Heart left ventricle (tissue), 16 donors: Measurements from ENCODE around the gene RERG. TPM values are rescaled to one million over a fixed set of nuclear protein-coding genes. Genes with fewer than 3 reads are reported as not detected.

Source experiments
- ATAC-seq, 4 donors: fragments of 200-7000 bp; cut with Tn5 transposase; one replicate each; pipeline ENCODE4 v1.9.1; 2020 to 2022; ENCODE audit warnings: moderate library complexity in 4 of 4, mild to moderate bottlenecking in 3 of 4, moderate number of reproducible peaks in 1 of 4
- DNase-seq, 5 donors: peaks; one replicate each; pipeline ENCODE4 v3.0.0-alpha.2; 2020
- H3K27ac ChIP-seq, 12 donors: fragments of 200-600 bp; sonication (generic) in 4 of 12; one replicate each; pipeline versions ENCODE4 v1.5.0 to v1.8.0; 2016 to 2022; ENCODE audit warnings: mild to moderate bottlenecking in 2 of 12
- H3K27me3 ChIP-seq, 9 donors: fragments of 200-600 bp; sonication (generic) in 2 of 9; one replicate each; pipeline versions ENCODE4 v1.5.1 to v1.8.0; 2016 to 2022; ENCODE audit warnings: mild to moderate bottlenecking in 3 of 9
- H3K36me3 ChIP-seq, 9 donors: fragments of 200-600 bp; sonication (generic) in 2 of 9; one replicate each; pipeline versions ENCODE4 v1.5.0 to v1.8.0; 2018 to 2022; ENCODE audit warnings: mild to moderate bottlenecking in 2 of 9
- H3K4me1 ChIP-seq, 12 donors: fragments of 200-600 bp; sonication (generic) in 4 of 12; one replicate each; pipeline versions ENCODE4 v1.5.0 to v1.8.0; 2016 to 2022; ENCODE audit warnings: mild to moderate bottlenecking in 3 of 12
- H3K4me3 ChIP-seq, 12 donors: fragments of 200-600 bp; sonication (generic) in 4 of 12; one replicate each; pipeline versions ENCODE4 v1.5.0 to v1.8.0; 2017 to 2022; ENCODE audit warnings: mild to moderate bottlenecking in 9 of 12, moderate library complexity in 4 of 12
- H3K9me3 ChIP-seq, 12 donors: fragments of 200-600 bp; sonication (generic) in 4 of 12; one replicate each; pipeline versions ENCODE4 v1.5.0 to v1.8.0; 2016 to 2022; ENCODE audit warnings: mild to moderate bottlenecking in 1 of 12
- CTCF ChIP-seq, 12 donors: fragments of 200-600 bp; sonication (generic) in 4 of 12; IDR thresholded peaks; one replicate each; pipeline versions ENCODE4 v1.5.0 to v1.8.0; 2018 to 2022; ENCODE audit warnings: antibody characterized with exemption in 12 of 12, mild to moderate bottlenecking in 5 of 12
- POLR2A ChIP-seq, 2 donors: fragments of 450-650 bp; IDR thresholded peaks; one replicate each; pipeline ENCODE4 v1.6.1; 2017; ENCODE audit warnings: antibody characterized with exemption in 2 of 2, mild to moderate bottlenecking in 2 of 2, moderate library complexity in 2 of 2
- WGBS, 4 donors: extraction: QIAGEN DNeasy Blood & Tissue Kit in 2 of 4; methylation state at CpG; one replicate each; pipeline versions ENCODE4 v1.1.5 to v1.1.7; 2013 to 2018; 5-methylcytosine and 5-hydroxymethylcytosine counted together
- intact Hi-C, 10 donors: fragments of 100-400 bp; cut with DNase I; formaldehyde crosslinking; loops; one replicate each; pipeline versions ENCODE4 v1.11.1 to v1.14.2; 2022
- polyA plus RNA-seq, 2 donors: library from polyadenylated mRNA; stranded (reverse); fragments of 200-250 nt; gene quantifications; one replicate each; pipeline ENCODE4 v1.2.3, GENCODE V29; 2013
- total RNA-seq, 9 donors: library from RNA; depleted of rRNA in 2 of 9; stranded (reverse); fragments of >200 nt in 2 of 9; fragmentation: NEBNext Ultra II Directional in 3 of 9; extraction: Animal tissue kit (Norgen Biotek cat#: 25700) in 3 of 9; gene quantifications; one replicate each; pipeline versions ENCODE4 v1.1.0 to v1.2.4, GENCODE V29; 2016 to 2023
- donor health status: ischemic (EF 13 %, LVEDD 7.1; RV severe dilation, severe dysfunction).
- donor health status: healthy with polysubstance abuse.
- donor health status: DM: no; HTN: yes; CAD: no.
- donor health status: DM: no; HTN: no; CAD: no.
- donor health status: ischemic (EF 25% LVEDD 6.9; RV normal size, moderate dysfunction).
- donor health status: ischemic (EF 25% LVEDD 5.7; RV mildly dilated, moderate dysfunction).
- donor health status: healthy.
- donor health status: DM: yes; HTN: yes; CAD: no.
- donor health status: ischemic (EF 35%, LVEDD 5.7; RV mildly dilated, moderate dysfunction).
- donor health status: nonischemic (EF 11% LVEDD 7.7; RV severe dilation, severe dysfunction).
- donor health status: DM: yes; HTN: yes; CAD: no.
- donor health status: PGD.
- donor health status: ischemic (EF 29% LVEDD 5.4; RV normal size, mild dysfunction).
- donor health status: nonischemic (EF 23%, LVEDD 6.1; RV moderate dilation, normal function).

The RERG gene
- total and polyA plus RNA-seq, 11 donors = 2.9 to 17.7 (median 4.2) TPM

- peaks cover 0 to 39% (median 0%) of the 10 kb centered on the region in 12 donors for H3K4me1 ChIP-seq
- peak overlapping the region in 11 of 12 donors; percentile 5 to 80 (median 60) for H3K27ac ChIP-seq
- WGBS, 4 donors = 52 to 64% (median 56%) methylated on average over 4 of the region's 4 CpGs
- intact Hi-C loops = loop anchor here in 1 of 10 donors (5.0 kb wide), 1 partner anchor 40 kb away; no protein-coding TSS in a partner anchor
- H3K27me3 ChIP-seq = no peaks in the 10 kb centered on the region
- H3K9me3 ChIP-seq = peaks cover 0 to 5% (median 0%) of the 10 kb centered on the region in 12 donors
- no peaks in the 10 kb centered on the region for H3K36me3 ChIP-seq
- DNase-seq (no peak), ATAC-seq (peak in 3 of 4 donors; percentile 13 to 70 (median 47))
- TF ChIP-seq CTCF (IDR thresholded peaks at IDR 0.05) (no peak), POLR2A (IDR thresholded peaks at IDR 0.05) (no peak)
- no peak overlapping the region for H3K4me3 ChIP-seq
Measured at GRCh38 chr12:15206831-15207389, 14.3 kb downstream of the RERG start.

GRCh38 chr12:15206338-15206737, 14.9 kb downstream of the RERG start:
- intact Hi-C loops = loop anchor here in 1 of 10 donors (5.0 kb wide), 1 partner anchor 39 kb away; no protein-coding TSS in a partner anchor
- Histone ChIP-seq H3K4me1 (peaks cover 0 to 42% (median 0%) of the 10 kb centered on the region in 12 donors), H3K9me3 (peaks cover 0 to 5% (median 0%) of the 10 kb centered on the region in 12 donors), H3K27me3 (no peaks in the 10 kb centered on the region), H3K27ac (peak overlapping the region in 10 of 12 donors; percentile 27 to 80 (median 60)), H3K36me3 (no peaks in the 10 kb centered on the region), H3K4me3 (no peak overlapping the region)
- TF ChIP-seq POLR2A (IDR thresholded peaks at IDR 0.05) = no peak
- TF ChIP-seq CTCF (IDR thresholded peaks at IDR 0.05) = no peak
- 62 to 81% (median 75%) methylated on average over 4 of the region's 4 CpGs for WGBS, 4 donors
- DNase-seq (no peak), ATAC-seq (no peak)

- Histone ChIP-seq H3K4me1 (peaks cover 0 to 47% (median 0%) of the 10 kb centered on the region in 12 donors), H3K9me3 (peaks cover 0 to 5% (median 0%) of the 10 kb centered on the region in 12 donors), H3K4me3 (no peak overlapping the region), H3K27me3 (no peaks in the 10 kb centered on the region), H3K36me3 (no peaks in the 10 kb centered on the region), H3K27ac (peak overlapping the region in 11 of 12 donors; percentile 0 to 80 (median 60))
- no peak for TF ChIP-seq CTCF (IDR thresholded peaks at IDR 0.05)
- no peak for TF ChIP-seq POLR2A (IDR thresholded peaks at IDR 0.05)
- intact Hi-C loops = loop anchor here in 1 of 10 donors (5.0 kb wide), 1 partner anchor 38 kb away; no protein-coding TSS in a partner anchor
- 73 to 81% (median 77%) methylated on average over 8 of the region's 8 CpGs for WGBS, 4 donors
- DNase-seq = no peak
- peak in 2 of 4 donors; percentile 47 to 55 for ATAC-seq
Measured at GRCh38 chr12:15205341-15206010, 15.7 kb downstream of the RERG start.

- Histone ChIP-seq H3K27me3 (no peaks in the 10 kb centered on the region), H3K9me3 (peaks cover 0 to 5% (median 0%) of the 10 kb centered on the region in 12 donors), H3K4me3 (no peak overlapping the region), H3K27ac (peak overlapping the region in 1 of 12 donors; percentile 58), H3K36me3 (no peaks in the 10 kb centered on the region), H3K4me1 (peaks cover 0 to 26% (median 0%) of the 10 kb centered on the region in 12 donors)
- TF ChIP-seq POLR2A (IDR thresholded peaks at IDR 0.05) = no peak
- no peak for TF ChIP-seq CTCF (IDR thresholded peaks at IDR 0.05)
- ATAC-seq = no peak
- intact Hi-C loops = no loop called here
- DNase-seq = no peak
Measured at GRCh38 chr12:15201456-15201855, 19.8 kb downstream of the RERG start.
